H7 (cell line): ENCODE data around the gene TMEM215. TPM values are rescaled to one million over a fixed set of nuclear protein-coding genes. Genes with fewer than 3 reads are reported as not detected.

Experiments used
- DNase-seq: peaks from one replicate; pipeline ENCODE4 v3.0.0; 2012
- H3K27me3 ChIP-seq: 2 replicates; pipeline ENCODE4 v1.6.0; 2011; ENCODE audit warnings: mild to moderate bottlenecking, low read length; ENCODE audit not compliant: control insufficient read depth, insufficient read depth
- H3K36me3 ChIP-seq: replicated peaks from 2 replicates; pipeline ENCODE4 v1.5.1; 2011; ENCODE audit warnings: low read length; ENCODE audit not compliant: control insufficient read depth, insufficient read depth
- H3K4me3 ChIP-seq: 2 replicates; pipeline ENCODE4 v1.5.1; 2011; ENCODE audit warnings: low read depth, mild to moderate bottlenecking, control low read depth, low read length, moderate library complexity; ENCODE audit not compliant: insufficient read depth
- total RNA-seq: library from RNA; depleted of rRNA; stranded (reverse); fragments of >200 nt; shearing (Covaris generic); gene quantifications from 2 replicates; pipeline ENCODE4 v1.2.3, GENCODE V29; 2014; rRNA removed

The TMEM215 gene
- total RNA-seq, 1 experiment from 2014 or later = 0.10 TPM

GRCh38 chr9:32801530-32801929, 18.2 kb downstream of the TMEM215 start:
- Histone ChIP-seq H3K4me3 (no peak overlapping the region), H3K36me3 (no peaks in the 10 kb centered on the region), H3K27me3 (no peaks in the 10 kb centered on the region)
- DNase-seq = no peak

- H3K4me3 ChIP-seq = no peak overlapping the region
- no peaks in the 10 kb centered on the region for H3K36me3 ChIP-seq
- DNase-seq = no peak
- H3K27me3 ChIP-seq = no peaks in the 10 kb centered on the region
Measured at GRCh38 chr9:32807217-32807616, 23.9 kb downstream of the TMEM215 start.

GRCh38 chr9:32811246-32811645, 27.9 kb downstream of the TMEM215 start:
- H3K36me3 ChIP-seq = no peaks in the 10 kb centered on the region
- no peak for DNase-seq
- H3K4me3 ChIP-seq = no peak overlapping the region
- no peaks in the 10 kb centered on the region for H3K27me3 ChIP-seq

GRCh38 chr9:32820322-32820721, 37.0 kb downstream of the TMEM215 start:
- Histone ChIP-seq H3K27me3 (no peaks in the 10 kb centered on the region), H3K36me3 (no peaks in the 10 kb centered on the region), H3K4me3 (no peak overlapping the region)
- no peak for DNase-seq

GRCh38 chr9:32823101-32823500, 39.8 kb downstream of the TMEM215 start:
- DNase-seq = no peak
- Histone ChIP-seq H3K27me3 (no peaks in the 10 kb centered on the region), H3K4me3 (no peak overlapping the region)

GRCh38 chr9:32823551-32823950, 40.2 kb downstream of the TMEM215 start:
- DNase-seq = no peak
- Histone ChIP-seq H3K36me3 (no peaks in the 10 kb centered on the region), H3K4me3 (no peak overlapping the region), H3K27me3 (no peaks in the 10 kb centered on the region)

More at GRCh38 chr9:32823101-32823500, 39.8 kb downstream of the TMEM215 start:
- no peaks in the 10 kb centered on the region for H3K36me3 ChIP-seq

GRCh38 chr9:32825203-32825602, 41.9 kb downstream of the TMEM215 start:
- DNase-seq = no peak
- H3K27me3 ChIP-seq = no peaks in the 10 kb centered on the region

GRCh38 chr9:32828861-32829260, 45.5 kb downstream of the TMEM215 start:
- H3K4me3 ChIP-seq = no peak overlapping the region
- DNase-seq = no peak
- H3K36me3 ChIP-seq = no peaks in the 10 kb centered on the region
- H3K27me3 ChIP-seq = no peaks in the 10 kb centered on the region; the same call in 1 of the 2 replicates

More at GRCh38 chr9:32825203-32825602, 41.9 kb downstream of the TMEM215 start:
- Histone ChIP-seq H3K36me3 (no peaks in the 10 kb centered on the region), H3K4me3 (no peak overlapping the region)

- H3K4me3 ChIP-seq = no peak overlapping the region
- H3K36me3 ChIP-seq = no peaks in the 10 kb centered on the region
- no peaks in the 10 kb centered on the region; the same call in 1 of the 2 replicates for H3K27me3 ChIP-seq
- DNase-seq = no peak
Measured at GRCh38 chr9:32832346-32832745, 49.0 kb downstream of the TMEM215 start.

Other genes with a start within 250 kb of the TMEM215 start
- 7.1 and 16.7 TPM in 2 replicates for gene SMIM27, start 231.2 kb upstream of the TMEM215 start, total RNA-seq
- gene TOPORS, start 231.0 kb upstream of the TMEM215 start, total RNA-seq = 27.1 and 31.6 TPM in 2 replicates
- 48.4 and 77.1 TPM in 2 replicates for gene NDUFB6, start 210.4 kb upstream of the TMEM215 start, total RNA-seq
- gene TAF1L, start 147.9 kb upstream of the TMEM215 start, total RNA-seq = not detected in 2 replicates
- 45.0 and 50.7 TPM in 2 replicates for gene APTX, start 218.1 kb downstream of the TMEM215 start, total RNA-seq
- gene DNAJA1, start 241.7 kb downstream of the TMEM215 start, total RNA-seq = 52.4 and 53.8 TPM in 2 replicates